ENCODE results near the gene ZNF226.
"Not testable (repeated sequence)": the region's sequence is repeated elsewhere in the genome, so short reads cannot be mapped to it uniquely, and the experiment has no call there.

DNA sequence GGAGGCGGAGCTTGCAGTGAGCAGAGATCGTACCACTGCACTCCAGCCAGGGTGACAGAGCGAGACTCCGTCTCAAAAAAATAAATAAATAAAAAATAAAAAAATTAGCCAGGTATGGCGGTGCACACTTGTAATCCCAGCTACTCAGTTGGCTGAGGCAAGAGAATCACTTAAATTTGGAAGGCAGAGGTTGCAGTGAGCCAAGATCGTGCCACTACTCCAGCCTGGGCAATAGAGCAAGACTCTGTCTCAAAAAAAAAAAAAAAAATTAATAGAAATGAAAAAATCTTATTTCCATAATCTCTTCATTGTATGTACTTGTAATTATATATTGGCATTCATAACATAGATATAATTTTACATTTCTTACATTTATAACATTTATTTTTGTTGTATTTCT lies 5.8 kb downstream of the ZNF226 start:
- not testable (repeated sequence) for TF ChIP-seq POLR2A (IDR thresholded peaks at IDR 0.05)
- TF ChIP-seq, protein P1, sequence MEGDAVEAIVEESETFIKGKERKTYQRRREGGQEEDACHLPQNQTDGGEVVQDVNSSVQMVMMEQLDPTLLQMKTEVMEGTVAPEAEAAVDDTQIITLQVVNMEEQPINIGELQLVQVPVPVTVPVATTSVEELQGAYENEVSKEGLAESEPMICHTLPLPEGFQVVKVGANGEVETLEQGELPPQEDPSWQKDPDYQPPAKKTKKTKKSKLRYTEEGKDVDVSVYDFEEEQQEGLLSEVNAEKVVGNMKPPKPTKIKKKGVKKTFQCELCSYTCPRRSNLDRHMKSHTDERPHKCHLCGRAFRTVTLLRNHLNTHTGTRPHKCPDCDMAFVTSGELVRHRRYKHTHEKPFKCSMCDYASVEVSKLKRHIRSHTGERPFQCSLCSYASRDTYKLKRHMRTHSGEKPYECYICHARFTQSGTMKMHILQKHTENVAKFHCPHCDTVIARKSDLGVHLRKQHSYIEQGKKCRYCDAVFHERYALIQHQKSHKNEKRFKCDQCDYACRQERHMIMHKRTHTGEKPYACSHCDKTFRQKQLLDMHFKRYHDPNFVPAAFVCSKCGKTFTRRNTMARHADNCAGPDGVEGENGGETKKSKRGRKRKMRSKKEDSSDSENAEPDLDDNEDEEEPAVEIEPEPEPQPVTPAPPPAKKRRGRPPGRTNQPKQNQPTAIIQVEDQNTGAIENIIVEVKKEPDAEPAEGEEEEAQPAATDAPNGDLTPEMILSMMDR (IDR thresholded peaks at IDR 0.05), result not testable (repeated sequence)

Measured in heart left ventricle (tissue), 13 donors.